ENCODE measurements around the gene MYH14. TPM values are rescaled to one million over a fixed set of nuclear protein-coding genes. Genes with fewer than 3 reads are reported as not detected.

The MYH14 gene
- total and polyA plus RNA-seq, 10 of the 15 experiments (the other 5 are each of a cell fraction or from before 2014, with no cell fraction given) = 0.06 to 0.69 (median 0.15) TPM; not detected in 4

GRCh38 chr19:50214699-50215543 is 11.5 kb downstream of the MYH14 start:
- SMC1A ChIA-PET (ENCODE audit: uncharacterized antibody, unreplicated experiment) = interaction anchor here (1.3 kb wide), 1 partner anchor 50 kb away, joined by 3 read pairs; no protein-coding TSS in a partner anchor
- no TSS peak for BruUV-seq (replicated peaks)

More at GRCh38 chr19:50214699-50215543, 11.5 kb downstream of the MYH14 start:
- intact Hi-C loops (cut with micrococcal nuclease; ENCODE audit: unreplicated experiment) (no loop called here), in situ Hi-C loops (cut with MboI) (no loop called here)
- ChIA-PET RAD21 (ENCODE audit: unreplicated experiment) (no interaction called here), CTCF (no interaction called here), POLR2A (no interaction called here)
- H3K4me2 ChIP-seq (ENCODE audit: control insufficient read depth, insufficient read depth) = no peak overlapping the region
- no peaks in the 10 kb centered on the region for H3K36me3 ChIP-seq (ENCODE audit: control insufficient read depth in 2 of 2, insufficient read depth in 2 of 2, low read length in 1 of 2)
- H3K9me3 ChIP-seq (replicated peaks; ENCODE audit: control insufficient read depth, insufficient read depth, low read length) = no peaks in the 10 kb centered on the region; the same call in 2 of the 3 replicates
- no peak overlapping the region for H3K9ac ChIP-seq (ENCODE audit: control insufficient read depth, insufficient read depth, low read length)
- H3K27ac ChIP-seq (ENCODE audit: control insufficient read depth, insufficient read depth) = no peak overlapping the region
- no peaks in the 10 kb centered on the region for H3K4me1 ChIP-seq (ENCODE audit: control insufficient read depth, insufficient read depth, low read length)
- ATAC-seq (no peak), FAIRE-seq (no peak), DNase-seq (ENCODE audit: low read depth, low spot score) (no peak)
- H3K4me3 ChIP-seq = no peak overlapping the region
- H4K20me1 ChIP-seq (ENCODE audit: control insufficient read depth, insufficient read depth) = no peaks in the 10 kb centered on the region
- no peaks in the 10 kb centered on the region for H3K79me2 ChIP-seq (ENCODE audit: control insufficient read depth, insufficient read depth, low read length)
- no peaks in the 10 kb centered on the region for H3K27me3 ChIP-seq (replicated peaks in 1 of 2; ENCODE audit: control insufficient read depth in 2 of 2, insufficient read depth in 2 of 2, low read length in 1 of 2)
- WGBS (ENCODE audit: insufficient coverage, insufficient replicate concordance, low lambda C conversion rate, missing lambda C conversion rate) = 25% methylated on average over 17 of the region's 25 CpGs
- H2AFZ ChIP-seq (ENCODE audit: control insufficient read depth, low read depth, low read length) = no peak overlapping the region
- TF ChIP-seq NR2C1 (IDR thresholded peaks at IDR 0.05) (no peak), EGR1 (IDR thresholded peaks at IDR 0.05; ENCODE audit: borderline replicate concordance in 1 of 2, low read depth in 2 of 2, low read length in 2 of 2) (no peak), NFYB (IDR thresholded peaks at IDR 0.05; ENCODE audit: insufficient read depth, low read depth, low read length) (no peak), SPI1 (IDR thresholded peaks at IDR 0.05; ENCODE audit: borderline replicate concordance, insufficient read depth, low read depth, low read length) (no peak), TCF7 (IDR thresholded peaks at IDR 0.05; ENCODE audit: borderline replicate concordance) (no peak), ZNF274 (IDR thresholded peaks at IDR 0.05; ENCODE audit: insufficient read depth, insufficient read length) (no peak), E2F8 (IDR thresholded peaks at IDR 0.05; ENCODE audit: low read depth, partially characterized antibody) (no peak), POU2F2 (IDR thresholded peaks at IDR 0.05; ENCODE audit: borderline replicate concordance, low read depth, low read length) (no peak), CREM (IDR thresholded peaks at IDR 0.05; ENCODE audit: low read depth) (no peak), MEF2A (IDR thresholded peaks at IDR 0.05; ENCODE audit: insufficient read depth, low read depth, low read length) (no peak), RB1 (IDR thresholded peaks at IDR 0.05; ENCODE audit: borderline replicate concordance) (no peak), TCF12 (IDR thresholded peaks at IDR 0.05; ENCODE audit: low read depth, low read length) (no peak), RAD21 (IDR thresholded peaks at IDR 0.05; ENCODE audit: insufficient read depth, low read depth, low read length) (no peak)

Data from GM12878 (cell line).